H4 (cell line): Measurements from ENCODE around the gene CLCC1. TPM values are rescaled to one million over a fixed set of nuclear protein-coding genes. Genes with fewer than 3 reads are reported as not detected.
"Not testable (repeated sequence)": the region's sequence is repeated elsewhere in the genome, so short reads cannot be mapped to it uniquely, and the experiment has no call there.

Experiments used
- DNase-seq: peaks from one replicate; pipeline ENCODE4 v3.0.0-alpha.2; 2015; ENCODE audit warnings: low spot score
- total RNA-seq: library from RNA; depleted of rRNA; stranded (reverse); fragments of >200 nt; shearing (Covaris generic); gene quantifications from 2 replicates; pipeline ENCODE4 v1.2.3, GENCODE V29; 2014; rRNA removed

The CLCC1 gene, protein sequence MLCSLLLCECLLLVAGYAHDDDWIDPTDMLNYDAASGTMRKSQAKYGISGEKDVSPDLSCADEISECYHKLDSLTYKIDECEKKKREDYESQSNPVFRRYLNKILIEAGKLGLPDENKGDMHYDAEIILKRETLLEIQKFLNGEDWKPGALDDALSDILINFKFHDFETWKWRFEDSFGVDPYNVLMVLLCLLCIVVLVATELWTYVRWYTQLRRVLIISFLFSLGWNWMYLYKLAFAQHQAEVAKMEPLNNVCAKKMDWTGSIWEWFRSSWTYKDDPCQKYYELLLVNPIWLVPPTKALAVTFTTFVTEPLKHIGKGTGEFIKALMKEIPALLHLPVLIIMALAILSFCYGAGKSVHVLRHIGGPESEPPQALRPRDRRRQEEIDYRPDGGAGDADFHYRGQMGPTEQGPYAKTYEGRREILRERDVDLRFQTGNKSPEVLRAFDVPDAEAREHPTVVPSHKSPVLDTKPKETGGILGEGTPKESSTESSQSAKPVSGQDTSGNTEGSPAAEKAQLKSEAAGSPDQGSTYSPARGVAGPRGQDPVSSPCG
- total RNA-seq: 25.4 and 29.5 TPM in 2 replicates

DNA sequence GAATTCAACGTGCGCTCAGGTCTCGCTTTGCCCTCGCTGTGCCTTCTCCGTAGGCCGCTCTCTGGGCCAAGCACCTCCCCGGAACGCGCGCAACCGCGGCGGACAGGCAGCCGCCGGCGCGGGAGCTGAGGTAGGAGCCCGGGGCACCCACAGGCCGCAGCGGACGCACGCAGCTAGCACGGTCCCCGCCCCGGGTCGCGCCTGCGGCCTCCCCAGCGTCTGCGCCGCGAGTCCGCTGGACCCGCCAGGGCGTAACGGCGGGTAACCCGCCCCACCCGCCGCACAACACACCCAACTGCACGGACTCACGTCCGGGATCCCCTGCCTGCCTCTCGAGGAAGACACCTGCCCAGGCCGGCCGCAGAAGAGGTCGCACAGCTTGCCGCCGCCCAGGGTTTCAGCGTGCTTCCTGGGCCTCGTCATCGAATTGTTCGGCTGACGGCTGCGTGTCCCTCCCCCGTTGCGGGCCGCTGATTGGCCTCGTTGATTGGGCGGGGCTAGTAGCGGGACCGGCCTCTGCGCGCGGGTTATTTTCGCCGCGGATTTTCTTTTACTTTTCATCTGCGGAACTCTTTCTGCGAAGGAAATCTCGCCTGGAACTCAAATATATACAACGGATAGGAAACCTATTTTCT lies at the start of gene CLCC1:
TSS of gene CLCC1 (minus strand) at position 433 of the 635 bp plus-strand sequence. CDS start 13,047 bp downstream, outside the sequence.
- peak; percentile 85 for DNase-seq

DNA sequence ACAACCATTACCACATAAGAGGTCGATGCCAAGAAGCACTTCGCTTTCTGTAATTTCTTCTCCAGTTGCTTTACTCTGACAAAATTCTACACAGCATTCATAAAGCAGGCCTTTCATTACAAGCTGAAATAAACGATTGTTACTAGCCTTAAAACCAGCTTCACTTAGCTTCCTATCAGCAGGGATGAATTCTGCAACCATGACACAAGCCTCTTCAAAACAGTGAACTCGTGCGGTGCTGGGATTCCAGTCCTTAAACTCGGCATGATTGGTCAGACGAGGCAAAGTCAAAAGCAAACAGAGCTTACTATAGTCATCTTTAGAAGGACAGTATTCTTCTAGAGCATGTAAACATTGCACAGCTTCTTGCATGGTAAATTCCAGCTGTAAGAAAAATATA lies 48.1 kb upstream of the CLCC1 start:
- DNase-seq: no peak

GRCh38 chr1:108996622-108997021 lies 33.3 kb upstream of the CLCC1 start:
- DNase-seq: not testable (repeated sequence)

DNA sequence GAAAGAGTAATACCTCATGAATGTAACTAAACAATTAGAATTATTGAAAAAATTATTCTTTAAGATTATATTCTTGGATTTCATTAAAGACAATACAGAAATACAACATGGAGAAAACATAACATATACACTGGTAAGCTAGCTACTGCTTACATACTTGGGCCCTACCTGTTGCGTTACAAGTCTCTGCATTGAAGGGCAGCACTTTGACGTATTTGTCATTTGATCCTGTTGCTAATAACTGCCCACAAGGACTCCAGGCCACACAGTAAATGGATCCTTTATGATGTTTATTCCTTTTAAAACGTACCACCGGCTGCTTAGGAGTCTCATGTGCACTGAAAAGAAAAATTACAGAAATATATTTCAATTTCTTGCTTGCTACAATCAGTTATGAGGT lies 19.8 kb upstream of the CLCC1 start:
- no peak for DNase-seq

GRCh38 chr1:108976658-108977057 lies 13.4 kb upstream of the CLCC1 start:
- DNase-seq: no peak

GRCh38 chr1:108972951-108973350 lies 9.7 kb upstream of the CLCC1 start:
- no peak for DNase-seq

- no peak for DNase-seq
Observed at GRCh38 chr1:108969346-108969745, 6.1 kb upstream of the CLCC1 start.

GRCh38 chr1:108962681-108963051 lies 618 bp downstream of the CLCC1 start:
- no peak for DNase-seq

DNA sequence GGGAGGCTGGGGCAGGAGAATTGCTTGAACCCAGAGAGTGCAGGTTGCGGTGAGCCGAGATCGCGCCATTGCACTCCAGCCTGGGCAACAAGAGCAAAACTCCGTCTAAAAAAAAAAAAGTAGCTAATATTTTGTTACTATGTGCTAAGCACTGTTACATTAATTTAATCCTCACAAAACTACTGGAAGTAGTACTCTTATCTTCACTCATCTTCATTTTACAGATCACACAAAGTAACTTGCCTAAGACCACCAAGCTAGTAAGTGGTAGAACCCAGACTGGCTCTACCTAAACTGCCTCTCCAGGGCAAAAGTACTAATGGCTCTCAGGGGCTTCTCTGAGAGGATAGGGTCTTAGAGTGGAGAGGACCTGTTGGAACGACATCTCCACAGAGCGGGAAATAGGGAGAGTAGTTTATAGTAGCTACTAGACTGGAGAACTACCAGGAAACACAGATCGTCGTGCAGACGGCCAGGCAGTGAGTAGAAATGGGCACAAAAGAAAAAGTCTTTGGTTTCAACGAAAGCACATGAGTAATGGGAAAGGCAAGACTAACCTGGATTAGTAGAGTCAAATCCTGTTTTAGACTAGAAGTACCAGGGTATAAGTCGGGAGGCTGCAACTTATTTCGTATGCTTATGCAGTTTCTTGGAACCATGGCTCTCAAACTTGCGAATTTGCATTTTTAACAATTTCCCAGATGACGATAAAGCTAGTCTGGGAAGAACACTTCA lies 1.4 kb downstream of the CLCC1 start:
- no peak for DNase-seq

DNA sequence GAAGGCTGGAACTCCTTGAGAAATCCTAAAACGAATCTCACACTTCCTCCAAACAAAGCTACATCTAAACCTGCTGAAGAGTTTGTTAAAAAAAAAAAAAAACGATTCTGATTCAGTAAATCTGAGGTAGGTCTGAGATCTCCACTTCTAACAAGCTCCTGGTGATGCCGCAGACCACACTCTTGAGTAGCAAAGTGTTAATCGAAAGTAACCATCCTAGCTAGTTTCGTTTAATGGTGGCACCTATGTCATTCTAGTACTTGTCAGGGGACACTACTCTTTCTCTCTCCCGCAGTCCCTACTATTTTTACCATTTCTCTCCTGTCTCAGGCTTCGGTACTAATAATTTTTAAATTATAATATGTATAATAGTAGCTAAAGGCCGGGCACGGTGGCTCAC lies 2.1 kb downstream of the CLCC1 start:
- DNase-seq: no peak

GRCh38 chr1:108960719-108961118 lies 2.6 kb downstream of the CLCC1 start:
- no peak for DNase-seq

- no peak for DNase-seq
Observed at GRCh38 chr1:108957888-108958287, 5.4 kb downstream of the CLCC1 start.

DNA sequence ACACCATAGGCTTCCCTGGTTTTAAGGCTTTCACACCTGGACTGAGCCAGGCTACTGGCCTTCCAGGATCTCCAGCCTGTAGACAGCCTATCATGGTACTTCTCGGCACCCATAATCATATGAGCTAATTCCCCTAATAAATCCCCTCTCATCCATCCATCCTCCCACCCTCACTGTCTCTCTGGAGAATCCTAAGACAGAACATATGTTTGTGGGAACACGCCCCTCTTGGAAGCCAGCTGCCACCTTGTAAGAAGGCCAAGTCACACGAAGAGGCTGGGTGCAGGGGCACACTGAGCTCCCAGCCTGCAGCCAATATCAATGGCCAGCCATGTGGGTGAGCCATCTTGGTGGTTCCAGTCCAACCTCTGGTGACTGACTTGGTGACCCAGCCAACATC lies 7.4 kb downstream of the CLCC1 start:
- no peak for DNase-seq

DNA sequence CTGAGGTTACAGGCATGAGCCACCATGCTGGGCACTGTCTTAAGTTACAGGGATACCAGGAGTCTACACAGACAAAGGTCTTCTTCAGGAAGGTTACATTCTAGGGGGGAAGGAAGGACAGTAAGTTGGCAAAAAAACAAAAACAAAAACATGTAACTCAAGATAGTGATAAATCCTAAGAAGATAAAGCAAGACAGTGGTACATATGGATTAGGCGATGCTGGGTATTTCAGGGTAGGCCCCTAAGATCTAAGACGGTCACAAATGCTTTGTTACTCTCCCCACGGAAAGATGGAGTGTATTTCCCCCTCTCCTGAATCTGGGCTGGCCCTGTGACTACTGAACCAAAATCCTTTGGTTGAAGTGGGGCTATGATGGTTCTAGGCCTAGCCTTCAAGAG lies 8.2 kb downstream of the CLCC1 start:
- no peak for DNase-seq

- no peak for DNase-seq
Observed at GRCh38 chr1:108953452-108953851, 9.8 kb downstream of the CLCC1 start.

GRCh38 chr1:108951242-108951641 lies 12.0 kb downstream of the CLCC1 start:
- no peak for DNase-seq

DNA sequence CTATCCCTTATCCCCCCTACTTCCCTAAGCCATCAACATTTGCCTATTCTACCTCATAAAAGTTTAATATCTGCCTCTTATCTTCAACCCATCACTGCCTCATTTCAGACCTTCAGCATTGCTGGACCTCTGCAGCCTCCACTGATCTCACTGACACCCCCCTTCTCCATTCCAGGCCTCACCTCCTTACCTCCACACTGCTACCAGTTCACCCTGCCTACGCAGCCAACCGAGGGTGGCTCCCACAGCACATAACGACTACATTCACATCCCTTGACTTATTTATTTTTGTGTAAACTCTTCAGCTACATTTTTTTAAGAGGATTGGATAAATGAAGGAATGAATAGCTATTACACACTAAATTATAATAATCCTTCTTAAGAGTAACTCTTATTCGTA lies 14.2 kb downstream of the CLCC1 start:
- DNase-seq: no peak

DNA sequence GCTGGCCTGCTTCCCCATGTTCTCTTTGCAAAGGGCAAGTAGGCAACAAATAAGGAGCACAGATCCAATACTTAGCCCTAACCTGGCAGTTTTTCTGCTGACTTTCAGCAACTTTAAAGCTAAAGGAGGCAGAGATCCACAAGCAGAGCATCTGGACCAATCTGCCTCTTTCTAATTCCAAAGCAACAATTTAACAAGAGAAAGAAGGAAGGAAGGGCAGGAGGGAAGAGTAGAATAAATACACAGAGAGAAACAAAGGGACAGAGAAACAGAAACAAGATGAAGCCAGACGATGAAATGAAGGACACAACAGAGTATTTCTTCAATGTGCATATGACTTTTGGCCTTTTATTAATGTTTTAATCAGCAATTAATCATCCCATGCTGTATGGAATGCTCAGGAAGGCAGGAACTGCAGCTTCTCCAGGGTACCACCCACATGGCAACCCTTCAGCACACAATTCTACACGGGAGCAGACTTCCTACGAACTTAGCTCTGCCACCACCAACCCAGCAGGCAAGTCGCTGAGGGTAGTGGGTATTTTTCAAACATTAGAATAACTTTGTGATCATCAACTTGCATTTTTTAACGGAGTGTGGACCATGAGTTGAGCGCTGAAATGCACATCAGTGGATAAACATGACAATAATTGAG lies 15.3 kb downstream of the CLCC1 start:
- DNase-seq: no peak

DNA sequence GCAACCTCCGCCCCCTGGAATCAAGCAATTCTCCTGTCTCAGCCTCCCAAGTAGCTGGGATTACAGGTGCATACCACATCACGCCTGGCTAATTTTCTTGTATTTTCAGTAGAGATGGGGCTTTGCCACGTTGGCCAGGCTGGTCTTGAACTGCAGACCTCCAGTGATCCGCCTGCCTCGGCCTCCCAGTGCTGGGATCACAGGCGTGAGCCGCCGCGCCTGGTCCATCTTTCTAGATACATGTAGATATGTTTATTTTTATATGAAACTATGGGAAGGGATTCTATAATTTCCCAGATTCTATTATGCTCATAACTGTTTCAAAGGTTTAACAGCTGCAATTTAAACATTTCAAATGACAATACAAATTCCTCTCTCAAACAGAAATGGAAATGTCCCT lies 27.1 kb downstream of the CLCC1 start:
- DNase-seq: no peak

GRCh38 chr1:108933944-108934343 lies 29.3 kb downstream of the CLCC1 start:
- DNase-seq: no peak

DNA sequence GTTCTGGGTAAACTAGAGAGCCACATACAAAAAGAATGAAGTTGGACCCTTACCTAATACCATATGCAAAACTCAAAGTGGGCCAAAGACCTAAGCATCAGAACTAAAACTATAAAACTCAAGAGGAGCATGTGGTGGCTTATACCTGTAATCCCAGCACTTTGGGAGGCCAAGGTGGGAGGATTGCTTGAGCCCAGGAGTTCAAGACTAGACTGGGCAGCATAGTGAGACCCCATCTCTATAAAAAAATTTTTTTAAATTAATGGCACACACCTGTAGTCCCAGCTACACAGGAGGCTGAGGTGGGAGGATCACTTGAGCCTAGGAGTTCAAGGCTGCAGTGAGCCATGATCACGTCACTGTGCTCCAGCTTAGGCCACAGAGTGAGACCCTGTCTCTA lies 35.7 kb downstream of the CLCC1 start:
- not testable (repeated sequence) for DNase-seq

- no peak for DNase-seq
Observed at GRCh38 chr1:108925920-108926319, 37.4 kb downstream of the CLCC1 start.
